CMK (cell line): ENCODE measurements around the gene FZD2.
A peak's percentile ranks its signal among the peaks of the same experiment; 100 is the strongest.
"Not testable (repeated sequence)": the region's sequence is repeated elsewhere in the genome, so short reads cannot be mapped to it uniquely, and the experiment has no call there.

Experiments used
- DNase-seq: peaks from one replicate; pipeline ENCODE4 v3.0.0-alpha.2; 2010; ENCODE audit warnings: low read depth

FZD2 gene

DNA sequence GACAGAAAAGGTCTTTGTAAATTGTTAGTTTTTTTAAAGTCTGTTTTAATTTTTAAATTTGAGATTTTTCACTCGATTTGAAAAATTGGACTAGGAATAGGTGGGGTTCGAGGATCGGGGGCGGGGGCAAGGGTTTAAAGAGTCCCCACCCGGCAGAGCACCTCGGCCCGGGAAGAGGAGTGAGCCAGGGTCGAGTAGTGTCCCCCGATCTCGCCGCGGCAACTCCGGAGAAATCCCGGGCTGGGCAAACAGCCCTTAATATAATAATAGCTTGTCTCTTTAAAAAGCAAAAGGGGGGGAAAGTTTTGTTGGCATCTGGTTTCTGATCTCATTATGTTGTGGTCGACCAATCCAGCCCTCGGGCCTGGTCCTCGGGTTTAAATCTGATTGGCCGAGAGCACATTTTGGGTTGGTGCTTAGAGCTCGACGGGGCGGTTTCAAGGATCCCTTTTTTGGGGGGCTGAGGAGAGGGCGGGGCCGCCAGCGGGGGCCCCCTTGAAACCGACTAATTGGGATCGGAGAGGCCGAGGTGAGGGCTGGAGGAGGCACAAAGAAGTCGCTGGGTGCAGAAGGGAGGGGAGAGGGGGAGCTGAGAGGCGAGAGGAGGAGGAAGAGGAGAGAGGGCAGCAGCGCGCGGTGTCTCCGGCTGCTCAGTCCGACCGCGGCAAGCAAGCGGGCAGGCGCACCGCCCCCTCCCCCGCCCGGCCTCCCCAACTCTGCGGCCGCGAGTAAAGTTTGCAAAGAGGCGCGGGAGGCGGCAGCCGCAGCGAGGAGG, at the start of gene FZD2:
Gene FZD2 (plus strand): TSS at position 653 of the 775 bp plus-strand sequence. CDS start 205 bp downstream, outside the sequence.
- peak; percentile 91 for DNase-seq

DNA sequence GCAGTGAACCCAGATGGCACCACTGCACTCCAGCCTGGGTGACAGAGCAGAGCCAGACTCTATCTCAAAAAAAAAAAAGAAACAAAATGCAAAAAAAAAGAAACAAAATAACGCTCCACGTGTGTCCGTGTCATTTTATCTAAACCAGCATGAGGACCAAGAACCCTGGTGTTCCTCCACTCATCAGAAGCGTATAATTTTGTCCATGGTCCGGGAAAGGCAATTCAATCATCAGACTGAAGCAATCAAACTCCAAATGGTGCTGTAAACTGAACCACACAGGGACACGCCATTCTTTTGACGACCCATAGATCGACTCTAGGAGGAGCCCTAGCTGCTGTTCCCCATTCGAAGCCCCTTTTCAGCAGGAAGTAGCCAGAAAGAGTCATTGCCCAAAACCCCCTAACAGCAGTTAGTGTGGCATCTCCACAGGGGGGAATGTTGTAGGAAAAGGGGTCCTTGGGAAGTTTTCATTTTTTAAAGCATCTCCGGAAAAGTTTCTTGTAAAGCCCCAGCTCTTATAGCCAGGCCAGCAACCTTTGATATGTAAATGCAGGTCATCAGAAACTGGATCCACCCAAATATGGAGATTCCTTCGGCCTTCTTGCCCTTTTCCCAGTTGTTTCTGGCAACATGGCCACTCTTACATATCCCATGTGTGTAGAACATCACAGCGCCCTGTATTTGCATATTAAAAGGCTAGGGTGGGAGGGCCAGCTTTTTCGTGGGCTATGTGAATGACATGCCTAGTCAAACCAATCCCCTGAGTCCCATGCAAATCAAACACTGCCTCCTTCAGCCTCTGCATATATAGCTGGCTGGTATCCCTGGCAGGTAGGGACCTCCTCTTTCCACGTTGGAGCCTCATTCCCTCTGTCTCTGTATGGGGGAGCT, 45.8 kb upstream of the FZD2 start:
- peak; percentile 68 for DNase-seq

DNA sequence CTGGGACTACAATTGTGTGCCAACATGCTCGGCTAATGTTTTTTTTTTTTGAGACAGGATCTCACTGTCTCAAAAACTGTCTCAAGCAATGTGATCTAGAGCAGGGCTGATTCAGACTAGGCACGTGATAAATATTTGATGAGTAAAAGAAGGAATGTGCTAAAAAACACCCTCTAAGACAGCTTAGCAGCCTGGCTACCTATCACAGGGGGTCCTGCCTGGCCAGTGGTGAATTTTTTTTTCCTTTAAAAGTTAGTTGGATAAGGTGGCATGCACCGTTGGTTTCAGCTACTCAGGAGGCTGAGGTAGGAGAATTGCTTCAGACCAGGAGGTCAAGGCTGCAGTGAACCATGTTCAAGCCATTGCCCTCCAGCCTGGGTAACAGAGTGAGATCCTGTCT, 39.3 kb upstream of the FZD2 start:
- DNase-seq, result no peak

DNA sequence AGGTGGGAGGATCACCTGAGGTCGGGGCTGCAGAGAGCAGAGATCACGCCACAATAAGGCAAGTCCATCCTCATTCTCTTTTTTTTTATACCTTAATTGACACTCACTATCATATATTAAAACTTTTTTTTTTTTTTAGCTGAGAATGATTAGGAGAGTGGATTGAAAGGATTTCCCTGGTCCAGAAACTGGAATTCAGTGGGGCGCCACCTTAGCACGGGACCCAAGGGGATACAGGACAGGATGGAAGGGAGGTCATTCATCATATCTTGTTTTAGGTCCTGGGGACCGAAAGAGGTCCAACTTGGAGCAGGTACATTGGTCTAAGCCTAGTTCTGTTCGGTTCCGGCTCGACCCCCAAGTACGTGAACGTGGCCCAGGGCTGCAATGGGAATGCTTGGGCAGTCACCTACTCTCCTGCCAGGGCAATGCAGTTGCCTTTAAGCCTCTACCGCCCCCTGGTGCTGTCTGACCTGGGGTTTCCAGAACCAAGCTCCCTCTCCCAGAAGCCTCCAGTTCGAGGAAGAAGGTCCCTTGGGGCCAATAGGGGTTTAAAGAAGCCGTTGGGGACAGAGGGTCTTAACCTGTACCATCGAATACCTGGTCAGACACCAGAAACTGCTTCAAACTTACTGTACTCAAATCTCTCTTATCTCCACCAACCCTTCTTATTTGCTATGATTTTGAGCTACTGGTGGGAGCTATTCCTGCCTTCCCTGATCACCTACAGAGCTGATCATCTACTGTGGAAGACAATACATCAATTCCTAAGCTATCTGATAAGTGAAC, 34.2 kb upstream of the FZD2 start:
- DNase-seq, result no peak

DNA sequence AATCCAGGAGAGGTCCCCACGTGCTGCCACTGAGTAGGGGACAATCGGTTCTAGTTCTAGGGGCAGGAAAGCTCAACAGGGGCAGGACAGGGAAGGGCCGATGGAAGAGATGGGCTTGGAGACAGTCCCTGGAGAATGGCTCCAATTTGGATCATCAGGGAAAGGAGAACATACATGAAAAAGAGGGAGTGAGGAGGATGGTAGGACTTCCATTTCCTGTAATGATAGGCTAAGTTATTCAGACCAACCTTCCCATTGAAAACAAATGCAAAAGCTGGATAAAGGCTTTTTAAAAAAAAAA, 33.7 kb upstream of the FZD2 start:
- no peak for DNase-seq

DNA sequence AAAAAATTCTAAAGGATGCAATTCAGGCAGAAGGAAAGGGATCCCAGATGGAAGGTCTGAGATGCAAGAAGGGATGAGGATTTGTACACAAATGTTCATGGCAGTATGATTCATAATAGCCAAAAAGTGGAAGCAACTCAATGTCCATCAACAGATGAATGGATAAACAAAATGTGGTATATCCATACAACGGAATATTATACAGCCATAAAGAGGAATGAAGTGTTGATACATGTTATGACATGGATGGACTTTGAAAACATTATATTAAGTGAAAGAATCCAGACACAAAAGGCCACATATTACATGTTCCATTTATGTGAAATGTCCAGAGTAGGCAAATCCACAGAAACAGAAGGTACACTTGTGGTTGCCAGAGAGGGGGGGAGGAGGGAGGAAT, 30.2 kb upstream of the FZD2 start:
- no peak for DNase-seq

DNA sequence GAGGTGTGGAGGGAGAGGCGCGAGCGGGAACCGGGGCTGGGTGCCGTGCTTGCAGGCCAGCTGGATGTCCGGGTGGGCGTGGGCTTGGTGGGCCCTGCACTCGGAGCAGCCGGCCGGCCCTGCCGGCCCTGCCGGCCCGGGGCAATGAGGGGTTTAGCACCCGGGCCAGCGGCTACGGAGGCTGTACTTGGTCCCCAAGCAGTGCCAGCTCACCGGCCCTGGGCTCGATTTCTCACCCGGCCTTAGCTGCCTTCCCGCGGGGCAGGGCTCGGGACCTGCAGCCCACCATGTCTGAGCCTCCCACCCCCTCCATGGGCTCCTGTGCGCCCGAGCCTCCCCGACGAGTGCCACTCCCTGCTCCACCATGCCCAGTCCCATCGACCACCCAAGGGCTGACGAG, 29.3 kb upstream of the FZD2 start:
- DNase-seq, result no peak

DNA sequence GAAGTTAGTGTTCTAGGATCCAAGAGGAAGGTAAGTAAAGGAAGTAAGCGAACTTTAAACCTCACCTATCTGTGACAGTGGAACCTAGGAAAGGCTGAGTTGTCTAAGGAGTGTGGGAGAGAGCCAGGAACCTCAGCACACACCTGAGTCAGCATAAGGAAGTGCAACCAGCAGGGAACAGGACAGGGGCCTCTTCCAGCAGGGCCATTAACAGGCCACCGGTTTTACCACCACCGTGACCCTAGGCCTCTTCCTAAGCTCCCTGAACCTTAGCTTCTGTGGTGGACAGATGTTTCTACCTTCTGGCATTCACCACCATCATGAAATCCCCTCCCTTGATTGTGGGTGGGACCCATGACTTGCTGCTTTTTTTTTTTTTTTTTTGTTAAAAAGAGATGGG, 27.4 kb upstream of the FZD2 start:
- DNase-seq, result no peak

DNA sequence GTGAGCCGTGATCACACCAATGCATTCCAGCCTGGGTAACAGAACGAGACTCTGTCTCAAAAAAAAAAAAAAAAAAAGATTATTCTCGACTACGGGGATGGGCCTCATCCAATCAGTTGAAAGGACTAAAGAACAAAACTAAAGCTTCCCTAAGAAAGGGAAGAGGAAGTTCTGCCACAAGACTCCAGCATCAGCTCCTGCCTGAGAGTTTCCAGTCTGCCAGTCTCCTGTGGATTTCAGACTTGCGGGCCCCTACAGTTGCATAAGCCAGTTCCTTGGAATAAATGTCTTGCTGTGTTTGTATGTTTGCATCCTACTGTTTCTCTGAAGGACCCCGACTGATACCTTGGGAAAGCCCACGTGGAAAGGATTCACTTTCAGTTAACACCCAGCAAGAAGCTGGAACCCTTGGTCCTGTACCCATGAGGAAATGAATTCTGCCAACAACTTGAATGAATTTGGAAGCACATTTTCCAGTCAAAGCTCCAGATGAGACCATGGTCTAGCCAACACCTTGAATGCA, 26.3 kb upstream of the FZD2 start:
- DNase-seq, result no peak

DNA sequence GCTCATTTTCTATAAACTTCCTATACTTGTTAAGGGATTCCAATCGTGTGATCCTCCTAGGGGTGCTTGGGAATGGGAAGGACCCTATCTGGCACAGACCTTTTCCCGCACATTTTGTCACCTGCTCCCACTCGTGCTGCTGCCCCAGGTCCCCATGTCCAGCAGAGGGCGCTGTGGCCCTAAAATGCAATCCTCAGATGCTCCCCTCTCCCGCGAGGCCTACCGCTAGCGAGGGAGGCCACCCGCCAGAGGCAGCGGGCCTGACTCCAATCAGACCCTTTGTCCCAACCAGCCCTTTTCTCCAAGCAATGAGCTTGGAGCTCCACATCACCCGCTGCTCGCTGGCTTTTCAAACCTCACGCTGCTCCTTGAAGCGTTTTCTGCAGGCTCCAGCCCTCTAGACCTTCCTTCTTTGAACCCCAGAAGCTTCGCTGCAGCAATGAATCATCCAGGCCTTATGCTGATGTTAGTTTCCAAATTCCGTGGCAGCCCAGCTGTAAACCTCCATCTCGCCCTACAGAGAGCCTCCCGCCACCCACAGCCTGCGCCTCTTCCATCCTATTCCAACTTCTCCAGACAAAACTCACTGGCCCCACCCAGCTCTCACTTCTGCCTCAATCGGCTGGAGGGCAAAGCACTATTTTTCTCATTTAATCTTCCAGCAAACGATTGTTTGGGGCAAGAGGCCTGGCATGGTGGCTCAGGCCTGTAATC, 23.6 kb upstream of the FZD2 start:
- DNase-seq, result peak; percentile 75

DNA sequence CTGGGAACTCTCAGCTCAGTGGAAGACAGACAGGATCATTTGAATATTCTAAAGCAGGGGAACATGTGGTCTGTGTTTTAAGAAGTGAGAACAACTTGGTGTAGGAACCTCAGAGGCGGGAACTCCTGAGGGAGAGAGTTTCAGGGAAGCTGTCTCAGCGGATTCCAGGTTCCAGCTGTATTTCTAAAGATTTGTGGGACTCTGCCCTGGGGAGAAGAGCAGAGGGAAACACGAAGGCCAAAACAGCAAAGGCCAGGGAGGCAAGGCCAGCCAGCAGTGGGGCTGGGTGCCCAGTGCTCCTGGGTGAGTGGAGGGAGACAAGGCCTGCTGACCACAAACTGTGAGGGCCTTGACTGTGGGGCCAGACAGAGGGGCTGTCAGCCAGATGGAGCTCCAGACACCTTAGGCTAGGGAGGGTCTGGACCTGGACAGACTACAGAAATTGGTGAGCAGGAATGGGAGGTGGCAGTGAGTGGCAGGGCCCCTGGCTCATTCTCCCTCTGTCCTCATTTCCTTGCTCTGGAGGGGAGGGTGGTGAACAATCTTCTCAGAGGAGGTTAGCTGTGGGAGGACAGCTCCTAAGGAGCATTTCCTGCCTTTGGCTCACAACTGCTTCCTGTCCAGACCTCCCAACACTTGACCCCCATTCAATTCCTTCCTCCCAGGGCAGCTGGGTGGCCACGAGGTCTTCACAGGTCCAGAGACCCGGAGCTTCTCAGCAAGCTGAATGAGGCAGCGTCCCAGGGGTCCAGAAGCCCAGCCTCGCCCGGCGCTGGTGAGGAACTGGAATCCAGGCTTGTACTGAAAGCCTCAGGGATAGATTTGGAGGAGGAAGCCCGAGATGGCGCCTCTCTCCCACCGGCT, 21.0 kb upstream of the FZD2 start:
- DNase-seq, result no peak

DNA sequence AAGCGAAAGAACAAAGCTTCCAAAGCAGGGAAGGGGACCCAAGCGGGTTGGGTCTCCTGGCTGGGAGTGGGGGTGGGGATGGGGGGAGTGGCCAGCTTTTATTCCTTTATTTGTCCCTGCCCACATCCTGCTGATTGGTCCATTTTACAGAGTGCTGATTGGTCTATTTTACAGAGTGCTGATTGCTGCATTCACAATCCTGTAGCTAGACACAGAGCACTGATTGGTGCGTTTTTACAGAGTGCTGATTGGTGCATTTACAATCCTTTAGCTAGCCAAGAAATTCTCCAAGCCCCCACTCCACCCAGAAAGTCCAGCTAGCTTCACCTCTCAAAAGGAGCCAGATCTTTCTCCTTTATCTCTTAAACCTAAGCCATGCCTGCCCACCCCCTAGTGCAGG, 19.4 kb upstream of the FZD2 start:
- not testable (repeated sequence) for DNase-seq

DNA sequence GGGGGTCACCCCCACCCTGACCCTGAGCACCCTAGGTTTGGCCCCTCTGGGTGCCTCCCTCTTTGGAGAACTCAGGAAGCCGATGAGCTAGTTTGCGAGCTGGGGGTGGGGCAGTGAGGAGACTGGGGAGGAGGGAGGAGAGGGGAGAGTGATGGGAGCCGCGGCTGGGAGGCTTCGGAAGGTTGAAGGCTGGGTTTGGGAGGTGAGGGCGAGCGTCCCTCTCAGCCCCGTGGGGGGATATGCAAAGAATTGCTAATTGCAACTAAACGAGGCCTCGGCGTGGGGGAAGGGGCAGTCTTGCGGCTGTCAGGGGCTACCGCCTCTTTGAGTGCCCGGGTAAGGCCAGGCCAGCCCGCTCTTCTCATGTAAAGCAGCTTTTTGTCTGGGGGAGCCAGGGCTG, 17.6 kb upstream of the FZD2 start:
- no peak for DNase-seq

DNA sequence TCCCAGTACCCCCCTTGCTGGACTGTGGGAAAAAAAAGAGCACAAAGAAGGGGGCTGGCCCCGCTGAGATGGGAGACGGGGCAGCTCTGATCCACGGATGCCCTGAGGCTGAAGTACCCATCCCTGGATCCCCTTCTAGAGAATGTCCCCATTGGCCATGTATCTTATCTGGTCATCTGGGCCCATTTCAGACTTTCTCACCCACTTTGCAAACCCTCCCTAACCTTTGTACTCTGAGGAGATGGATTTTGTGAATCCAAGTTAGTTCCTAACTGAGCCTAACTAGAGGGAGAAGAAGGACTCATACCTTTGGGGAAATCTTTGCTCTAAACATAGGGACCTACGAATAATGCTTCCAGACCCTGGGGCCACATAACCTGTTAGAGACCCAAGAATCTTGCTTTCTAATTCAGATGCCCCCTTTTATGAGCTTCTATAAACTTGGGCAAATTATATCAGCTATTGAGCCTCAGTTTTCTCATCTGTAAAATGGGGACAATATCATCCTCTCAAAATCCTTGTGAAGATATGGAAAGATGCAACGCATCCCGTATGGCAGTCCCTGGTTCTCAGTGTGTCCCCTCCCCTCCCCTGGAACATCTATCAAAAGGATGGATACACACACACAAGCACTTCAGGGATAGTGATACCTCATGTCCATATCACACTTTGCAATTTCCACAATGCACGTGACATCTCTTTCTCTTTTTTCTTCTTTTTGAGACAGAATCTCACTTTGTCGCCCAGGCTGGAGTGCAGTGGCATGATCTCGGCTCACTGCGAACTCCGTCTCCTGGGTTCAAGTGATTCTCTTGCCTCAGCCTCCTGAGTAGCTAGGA, 16.8 kb upstream of the FZD2 start:
- no peak for DNase-seq

DNA sequence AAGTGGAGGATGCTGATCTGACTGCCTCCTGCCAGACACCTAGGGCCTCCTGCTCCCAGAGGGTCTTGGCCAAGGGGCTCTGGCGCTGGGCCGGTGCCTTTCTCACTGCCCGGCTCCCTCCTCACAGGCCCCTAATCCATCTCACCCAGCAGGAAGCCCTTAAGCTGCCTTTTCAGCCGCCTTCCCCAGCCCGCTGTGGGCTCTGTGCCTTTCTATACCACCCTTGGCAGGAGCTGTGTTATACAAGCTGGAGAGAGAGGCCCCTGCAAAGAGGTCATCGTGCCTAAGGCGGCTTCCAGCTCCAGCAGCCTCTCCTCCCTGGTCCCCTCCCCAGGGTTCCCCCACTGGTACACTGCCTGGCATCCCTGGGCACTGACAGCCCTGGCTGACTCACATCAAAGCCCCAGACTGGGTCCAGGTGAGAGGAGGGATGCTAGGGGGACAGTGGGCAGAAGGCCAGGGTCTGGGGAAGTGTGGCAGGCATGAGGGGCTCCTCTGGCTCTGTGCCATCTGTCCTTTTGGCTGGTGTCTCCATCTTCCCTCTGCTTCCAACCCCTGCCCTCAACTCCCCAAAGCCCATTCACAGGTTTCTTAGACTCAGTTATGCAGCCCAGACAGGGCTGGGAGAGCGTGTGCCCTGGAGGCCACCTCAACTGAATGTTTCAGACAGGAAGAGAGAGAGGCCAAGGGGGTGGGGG, 15.3 kb upstream of the FZD2 start:
- no peak for DNase-seq

DNA sequence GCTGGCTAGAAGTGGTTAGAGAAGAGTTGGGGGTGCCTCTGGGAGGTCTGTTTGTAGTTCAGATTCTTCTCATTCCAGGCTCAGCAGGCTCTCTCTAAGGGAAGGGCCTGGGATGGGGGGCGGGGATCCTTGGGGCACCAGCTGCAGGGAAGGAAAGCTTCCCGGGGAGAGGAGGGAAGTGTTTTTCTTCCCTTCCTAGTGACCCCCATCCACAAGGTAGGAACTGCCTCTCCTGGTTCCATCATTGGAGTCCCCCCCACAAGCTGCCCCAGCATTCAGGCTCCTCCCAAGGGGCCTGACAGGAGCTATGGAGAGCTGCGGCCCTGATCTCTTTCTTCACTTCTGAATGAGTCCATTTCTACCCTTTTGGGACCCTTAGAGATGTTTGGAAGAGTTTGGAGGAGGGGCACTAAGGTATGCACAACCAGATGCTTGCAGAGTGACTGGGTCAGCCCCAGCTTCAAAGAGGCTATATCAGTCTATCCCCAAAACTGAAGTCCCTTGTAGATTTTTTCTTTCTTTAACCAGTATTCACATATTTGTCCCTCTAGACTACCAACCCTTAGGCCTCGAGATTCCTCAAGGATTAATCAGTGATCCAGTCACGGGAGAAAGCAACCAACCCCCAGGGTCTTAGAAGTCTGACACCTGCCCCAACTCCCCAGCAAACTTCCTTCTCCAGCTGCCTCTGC, 13.9 kb upstream of the FZD2 start:
- DNase-seq, result no peak

DNA sequence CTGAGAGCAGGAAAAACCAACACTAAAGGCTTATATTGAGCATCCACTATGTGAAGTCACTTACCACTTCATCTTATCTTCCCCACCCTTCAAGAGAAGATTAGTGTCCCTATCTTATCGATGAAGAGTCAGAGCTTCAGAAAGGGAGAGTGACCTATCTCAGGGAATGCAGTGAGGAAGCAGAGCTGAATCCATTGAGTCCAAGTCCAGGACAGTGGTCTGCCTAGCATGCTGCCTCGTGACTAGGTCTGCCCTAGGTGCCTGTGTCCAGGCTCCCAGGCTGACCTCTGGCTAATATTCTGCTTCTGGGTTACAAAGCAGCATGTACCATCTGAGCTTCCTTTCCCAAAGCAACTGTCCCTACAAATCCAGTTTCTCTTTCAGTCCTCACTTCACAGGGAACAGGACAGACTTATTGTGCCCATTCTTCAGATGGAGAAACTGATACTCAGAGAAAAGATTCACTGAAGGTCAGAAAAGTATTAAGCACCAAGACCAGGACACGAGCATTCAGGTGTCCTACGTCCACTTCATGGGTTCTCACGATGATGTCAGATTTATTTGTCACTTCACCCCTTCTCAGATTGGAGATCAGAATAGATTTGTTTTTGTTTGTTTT, 13.3 kb upstream of the FZD2 start:
- peak; percentile 53 for DNase-seq
